BE2C (cell line): Measurements from ENCODE around the gene CPA5.
"Not testable (repeated sequence)": the region's sequence is repeated elsewhere in the genome, so short reads cannot be mapped to it uniquely, and the experiment has no call there.

Experiments
- DNase-seq: peaks from one replicate; pipeline ENCODE4 v3.0.0-alpha.2; 2020
- H3K27me3 ChIP-seq: fragments of 250-450 bp; sonication (Bioruptor Pico); 2 replicates; pipeline ENCODE4 v1.5.1; 2020; ENCODE audit warnings: mild to moderate bottlenecking
- H3K36me3 ChIP-seq: fragments of 250-450 bp; sonication (Bioruptor Pico); 2 replicates; pipeline ENCODE4 v1.5.1; 2020; ENCODE audit warnings: mild to moderate bottlenecking
- H3K4me1 ChIP-seq: fragments of 250-450 bp; sonication (Bioruptor Pico); 2 replicates; pipeline ENCODE4 v1.5.1; 2020
- H3K4me3 ChIP-seq: 2 replicates; pipeline ENCODE4 v1.5.1; 2011; ENCODE audit warnings: low read depth, low read length
- H3K9me3 ChIP-seq: fragments of 250-450 bp; sonication (Bioruptor Pico); 2 replicates; pipeline ENCODE4 v1.5.1; 2020
- CTCF ChIP-seq: IDR thresholded peaks from 2 replicates; pipeline ENCODE4 v1.5.1; 2012; ENCODE audit warnings: mild to moderate bottlenecking, low read depth, low read length

CPA5 gene

DNA sequence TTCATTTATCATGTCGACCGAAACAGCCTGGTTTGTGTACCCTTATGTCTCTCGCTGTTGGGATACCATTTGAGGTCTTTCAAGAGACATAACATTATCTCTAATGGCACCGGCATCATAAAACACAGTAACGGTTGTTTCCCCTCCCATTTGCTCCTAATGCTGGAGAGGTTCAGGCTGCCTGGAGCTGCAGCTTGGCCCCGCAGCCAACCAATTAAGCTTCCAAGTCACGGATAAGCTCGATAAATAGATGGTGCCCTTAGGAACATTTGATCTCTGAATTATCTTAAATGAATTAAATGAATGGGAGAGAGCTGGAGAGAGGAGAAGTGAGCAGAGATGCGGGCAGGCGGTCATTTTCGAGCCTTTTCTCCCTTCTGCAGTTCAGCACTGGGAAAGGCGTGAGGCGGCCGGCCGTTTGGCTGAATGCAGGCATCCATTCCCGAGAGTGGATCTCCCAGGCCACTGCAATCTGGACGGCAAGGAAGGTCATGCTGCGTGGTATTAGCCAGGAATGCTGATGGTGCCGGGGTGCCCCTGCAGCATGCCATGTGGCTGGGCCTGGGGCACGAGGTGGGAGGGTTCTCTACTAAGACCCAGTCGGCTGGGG lies 39.1 kb upstream of the CPA5 start:
- DNase-seq, result peak; percentile 12
- no peak for TF ChIP-seq CTCF
- Histone ChIP-seq H3K9me3 (peaks cover 2% of the 10 kb centered on the region; the same call in 1 of the 2 replicates), H3K4me1 (no peaks in the 10 kb centered on the region; the same call in 1 of the 2 replicates), H3K4me3 (0 out of 2 replicates have a peak overlapping the region, but pooled peaks have one; percentile 5), H3K36me3 (no peaks in the 10 kb centered on the region), H3K27me3 (no peaks in the 10 kb centered on the region)

DNA sequence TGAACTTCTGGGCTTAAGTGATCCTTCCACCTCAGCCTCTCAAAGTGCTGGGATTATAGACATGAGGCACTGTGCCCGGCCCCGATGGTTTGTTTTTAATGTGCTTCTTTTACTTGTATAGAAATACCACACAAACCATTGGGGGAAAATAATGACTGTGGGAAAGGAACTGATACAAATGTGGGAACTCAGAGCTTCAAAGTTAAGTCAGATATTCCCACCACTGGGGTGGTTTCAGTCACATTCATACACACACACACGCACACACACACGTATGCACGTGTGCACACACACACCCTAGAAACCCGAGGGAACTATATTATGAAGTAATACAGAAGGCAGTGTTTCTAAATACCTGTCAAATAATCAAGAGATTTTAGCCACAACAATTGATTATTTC lies 34.6 kb upstream of the CPA5 start:
- no peak for TF ChIP-seq CTCF
- Histone ChIP-seq H3K9me3 (peaks cover 2% of the 10 kb centered on the region; the same call in 1 of the 2 replicates), H3K27me3 (no peaks in the 10 kb centered on the region), H3K36me3 (no peaks in the 10 kb centered on the region), H3K4me1 (no peaks in the 10 kb centered on the region; the same call in 1 of the 2 replicates), H3K4me3 (no peak overlapping the region)
- no peak for DNase-seq

GRCh38 chr7:130314305-130314704 lies 30.3 kb upstream of the CPA5 start:
- no peak for DNase-seq
- no peaks in the 10 kb centered on the region for H3K9me3 ChIP-seq
- no peaks in the 10 kb centered on the region for H3K27me3 ChIP-seq
- TF ChIP-seq CTCF, result no peak
- no peaks in the 10 kb centered on the region for H3K36me3 ChIP-seq
- H3K4me3 ChIP-seq, result no peak overlapping the region
- no peaks in the 10 kb centered on the region for H3K4me1 ChIP-seq

DNA sequence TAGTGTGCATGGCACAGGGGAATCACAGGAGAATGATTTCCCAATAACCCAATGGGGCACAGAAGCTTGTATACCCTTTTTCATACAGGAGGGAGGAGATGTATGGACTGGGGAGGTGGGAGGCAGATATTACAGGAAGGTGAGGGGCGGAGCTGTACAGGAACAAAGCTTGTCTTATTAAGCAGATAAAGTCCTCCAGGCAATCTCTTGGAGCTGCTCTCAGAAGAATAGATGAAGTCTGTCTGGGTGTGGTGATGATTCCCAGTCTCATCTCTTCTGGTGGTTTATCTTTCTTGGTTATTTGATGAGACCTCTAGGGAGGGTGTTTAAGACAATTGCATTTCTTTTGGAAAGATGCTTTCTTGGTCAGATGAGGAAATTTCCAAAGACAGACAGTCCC lies 25.1 kb upstream of the CPA5 start:
- no peaks in the 10 kb centered on the region for H3K9me3 ChIP-seq
- H3K4me3 ChIP-seq, result no peak overlapping the region
- TF ChIP-seq CTCF, result no peak
- DNase-seq, result no peak
- no peaks in the 10 kb centered on the region for H3K36me3 ChIP-seq
- no peaks in the 10 kb centered on the region for H3K4me1 ChIP-seq
- no peaks in the 10 kb centered on the region for H3K27me3 ChIP-seq

- not testable (repeated sequence) for DNase-seq, H3K4me1 ChIP-seq, H3K4me3 ChIP-seq, H3K36me3 ChIP-seq, H3K27me3 ChIP-seq, H3K9me3 ChIP-seq
Measured at GRCh38 chr7:130321542-130322229, 22.9 kb upstream of the CPA5 start.

- Histone ChIP-seq H3K4me3 (no peak overlapping the region), H3K36me3 (no peaks in the 10 kb centered on the region), H3K4me1 (peaks cover 3% of the 10 kb centered on the region; the same call in 1 of the 2 replicates), H3K27me3 (no peaks in the 10 kb centered on the region), H3K9me3 (no peaks in the 10 kb centered on the region)
- no peak for TF ChIP-seq CTCF
- DNase-seq, result no peak
Measured at GRCh38 chr7:130322615-130323014, 22.0 kb upstream of the CPA5 start.
